GM23338 (cell line): Measurements from ENCODE around the gene CYFIP1. TPM values are rescaled to one million over a fixed set of nuclear protein-coding genes. Genes with fewer than 3 reads are reported as not detected.

Experiments used
- ATAC-seq: fragments of 200-7000 bp; cut with Tn5 transposase; 3 replicates; pipeline ENCODE4 v1.9.1; 2020
- DNase-seq: peaks from one replicate; pipeline ENCODE4 v3.0.0-alpha.2; 2015; ENCODE audit warnings: low spot score
- H2AFZ ChIP-seq: fragments of 200-600 bp; sonication (generic); 2 replicates; pipeline ENCODE4 v1.8.0; 2016; ENCODE audit warnings: antibody characterized with exemption, mild to moderate bottlenecking, moderate library complexity
- H3F3A ChIP-seq: fragments of 200-600 bp; sonication (generic); replicated peaks from 2 replicates; pipeline ENCODE4 v1.8.0; 2017; ENCODE audit warnings: antibody characterized with exemption, mixed run types, low read depth
- H3K27ac ChIP-seq: fragments of 200-600 bp; sonication (generic); 2 replicates; pipeline ENCODE4 v1.6.1; 2016; ENCODE audit warnings: low read depth
- H3K27me3 ChIP-seq: fragments of 200-600 bp; sonication (generic); 2 replicates; pipeline ENCODE4 v1.8.0; 2016; ENCODE audit warnings: mild to moderate bottlenecking, mixed run types, moderate library complexity; ENCODE audit not compliant: insufficient read depth
- H3K36me3 ChIP-seq: fragments of 200-600 bp; sonication (generic); 2 replicates; pipeline ENCODE4 v1.8.0; 2016; ENCODE audit warnings: mild to moderate bottlenecking; ENCODE audit not compliant: insufficient read depth
- H3K4me1 ChIP-seq: fragments of 200-600 bp; sonication (generic); 2 replicates; pipeline ENCODE4 v1.8.0; 2016; ENCODE audit warnings: mild to moderate bottlenecking, moderate library complexity; ENCODE audit not compliant: insufficient read depth
- H3K4me2 ChIP-seq: fragments of 200-600 bp; sonication (generic); 2 replicates; pipeline ENCODE4 v1.7.1; 2017; ENCODE audit warnings: mixed run types
- H3K4me3 ChIP-seq: fragments of 200-600 bp; sonication (generic); 2 replicates; pipeline ENCODE4 v1.6.1; 2016; ENCODE audit warnings: mixed run types
- H3K79me2 ChIP-seq: fragments of 200-600 bp; sonication (generic); replicated peaks from 2 replicates; pipeline ENCODE4 v1.8.0; 2017; ENCODE audit warnings: mild to moderate bottlenecking; ENCODE audit not compliant: insufficient read depth
- H3K9me2 ChIP-seq: fragments of 200-600 bp; sonication (generic); 2 replicates; pipeline ENCODE4 v1.8.0; 2017; ENCODE audit not compliant: insufficient read depth
- H4K20me1 ChIP-seq: fragments of 200-600 bp; sonication (generic); replicated peaks from 2 replicates; pipeline ENCODE4 v1.8.0; 2017; ENCODE audit warnings: mild to moderate bottlenecking; ENCODE audit not compliant: insufficient read depth
- H3K27ac Mint-ChIP-seq: 2 replicates; pipeline ENCODE4 v1.8.0; 2020; ENCODE audit warnings: inconsistent platforms, mild to moderate bottlenecking, moderate library complexity, mixed read lengths
- H3K27me3 Mint-ChIP-seq: 3 replicates; pipeline ENCODE4 v1.8.0; 2022; ENCODE audit warnings: low read depth, mild to moderate bottlenecking, moderate library complexity, mixed read lengths, inconsistent platforms; ENCODE audit not compliant: insufficient read depth, poor library complexity
- H3K36me3 Mint-ChIP-seq: 3 replicates; pipeline ENCODE4 v1.8.0; 2021; ENCODE audit warnings: low read depth, mild to moderate bottlenecking, inconsistent platforms, moderate library complexity, mixed read lengths
- H3K4me1 Mint-ChIP-seq: 3 replicates; pipeline ENCODE4 v1.8.0; 2020; ENCODE audit warnings: mild to moderate bottlenecking, inconsistent platforms, mixed read lengths
- H3K4me3 Mint-ChIP-seq: 3 replicates; pipeline ENCODE4 v1.8.0; 2021; ENCODE audit warnings: moderate library complexity, mild to moderate bottlenecking, inconsistent platforms, mixed read lengths
- H3K9me3 Mint-ChIP-seq: 3 replicates; pipeline ENCODE4 v1.8.0; 2020; ENCODE audit warnings: moderate library complexity, mild to moderate bottlenecking, inconsistent platforms, mixed read lengths
- CREB1 ChIP-seq: fragments of 250-450 bp; sonication (Bioruptor Pico); IDR thresholded peaks from 2 replicates; pipeline ENCODE4 v1.5.0; 2020; ENCODE audit warnings: low read depth, mild to moderate bottlenecking, moderate library complexity
- CTCF ChIP-seq, 2 experiments: fragments of 200-600 bp in 1 of 2; sonication (generic) in 1 of 2; conservative IDR thresholded peaks; 2 replicates each; pipeline versions ENCODE4 v1.5.1 to v1.6.1; 2016 to 2017; ENCODE audit warnings: antibody characterized with exemption in 2 of 2, low read depth in 2 of 2, mild to moderate bottlenecking in 2 of 2, moderate library complexity in 1 of 2
- ETS1 ChIP-seq: IDR thresholded peaks from 2 replicates; pipeline ENCODE4 v1.6.1; 2016; ENCODE audit warnings: antibody characterized with exemption
- EZH2 ChIP-seq: fragments of 200-600 bp; sonication (generic); IDR thresholded peaks from one replicate; pipeline ENCODE4 v1.8.0; 2017; ENCODE audit warnings: antibody characterized with exemption, mild to moderate bottlenecking, low read depth; ENCODE audit not compliant: unreplicated experiment
- EZH2phosphoT487 ChIP-seq: fragments of 200-600 bp; sonication (generic); IDR thresholded peaks from one replicate; pipeline ENCODE4 v1.8.1; 2018; ENCODE audit warnings: antibody characterized with exemption; ENCODE audit not compliant: unreplicated experiment
- JUNB ChIP-seq: IDR thresholded peaks from one replicate; pipeline ENCODE4 v1.6.1; 2016; ENCODE audit warnings: antibody characterized with exemption; ENCODE audit not compliant: unreplicated experiment
- NANOG ChIP-seq: IDR thresholded peaks from 2 replicates; pipeline ENCODE4 v1.6.1; 2016; ENCODE audit warnings: antibody characterized with exemption, borderline replicate concordance
- POLR2AphosphoS5 ChIP-seq: IDR thresholded peaks from 2 replicates; pipeline ENCODE4 v1.6.1; 2016; ENCODE audit warnings: antibody characterized with exemption, low read depth
- REST ChIP-seq: IDR thresholded peaks from one replicate; pipeline ENCODE4 v1.6.1; 2018; ENCODE audit warnings: antibody characterized with exemption; ENCODE audit not compliant: unreplicated experiment
- STAT1 ChIP-seq: IDR thresholded peaks from one replicate; pipeline ENCODE4 v1.6.1; 2016; ENCODE audit warnings: antibody characterized with exemption; ENCODE audit not compliant: unreplicated experiment
- ZNF114 ChIP-seq: fragments of 250-450 bp; sonication (Bioruptor Pico); IDR thresholded peaks from 2 replicates; pipeline ENCODE4 v1.5.0; 2020; ENCODE audit warnings: mild to moderate bottlenecking, moderate library complexity
- ZNF331 ChIP-seq: fragments of 250-450 bp; sonication (Bioruptor Pico); IDR thresholded peaks from 2 replicates; pipeline ENCODE4 v1.5.0; 2020; ENCODE audit warnings: low read depth, mild to moderate bottlenecking, moderate library complexity
- ZNF462 ChIP-seq: fragments of 250-450 bp; sonication (Bioruptor Pico); IDR thresholded peaks from 2 replicates; pipeline ENCODE4 v1.5.0; 2020; ENCODE audit warnings: mild to moderate bottlenecking, moderate library complexity
- polyA plus RNA-seq: library from polyadenylated mRNA; unstranded; fragments of >200 nt; fragmentation: Nextera tagmentation; extraction: Ambion mirVana; gene quantifications from 2 replicates; pipeline ENCODE4 v1.2.1, GENCODE V29; 2016
- total RNA-seq: library from RNA; depleted of rRNA; stranded (reverse); fragments of >200 nt; shearing (Covaris generic); gene quantifications from 2 replicates; pipeline ENCODE4 v1.2.3, GENCODE V29; 2014

Gene CYFIP1
- total and polyA plus RNA-seq, 2 experiments from 2014 or later = 20.0 to 73.9 TPM

GRCh38 chr15:22947101-22948000 lies 32.8 kb downstream of the CYFIP1 start:
- no peak overlapping the region for H3K4me3 Mint-ChIP-seq
- TF ChIP-seq NANOG (no peak), ZNF331 (CRISPR knock-in tag) (no peak), EZH2 (no peak), CTCF (conservative IDR thresholded peaks at IDR 0.05; ENCODE audit: low read depth in 2 of 2) (no peak), ZNF114 (CRISPR knock-in tag) (no peak), STAT1 (no peak), ZNF462 (no peak), POLR2AphosphoS5 (no peak), REST (no peak), CREB1 (no peak), JUNB (no peak), ETS1 (no peak), EZH2phosphoT487 (no peak)
- H3K9me3 Mint-ChIP-seq = no peaks in the 10 kb centered on the region; the same call in 2 of the 3 replicates
- H4K20me1 ChIP-seq = peaks cover 19% of the 10 kb centered on the region
- no peaks in the 10 kb centered on the region for H3F3A ChIP-seq
- H3K27ac Mint-ChIP-seq = no peak overlapping the region
- H3K9me2 ChIP-seq = no peaks in the 10 kb centered on the region
- H3K4me1 Mint-ChIP-seq = peaks cover 38% of the 10 kb centered on the region
- no peak for ATAC-seq
- H2AFZ ChIP-seq = no peak overlapping the region
- H3K4me3 ChIP-seq = no peak overlapping the region
- peaks cover 20% of the 10 kb centered on the region for H3K36me3 Mint-ChIP-seq
- no peak for DNase-seq
- H3K79me2 ChIP-seq = peaks cover 42% of the 10 kb centered on the region
- H3K27me3 ChIP-seq = peaks cover 7% of the 10 kb centered on the region; the same call in 1 of the 2 replicates
- peaks cover 7% of the 10 kb centered on the region for H3K4me1 ChIP-seq
- H3K36me3 ChIP-seq = no peaks in the 10 kb centered on the region; the same call in 1 of the 2 replicates
- H3K4me2 ChIP-seq = no peak overlapping the region
- H3K27ac ChIP-seq = no peak overlapping the region
- peaks cover 24% of the 10 kb centered on the region for H3K27me3 Mint-ChIP-seq
